ENCODE results near the gene ARHGAP9. TPM values are rescaled to one million over a fixed set of nuclear protein-coding genes. Genes with fewer than 3 reads are reported as not detected.

Gene ARHGAP9
- total and polyA plus RNA-seq, 2 of the 8 experiments (the other 6 are each of a cell fraction or from before 2014, with no cell fraction given) = 3.2 to 6.0 TPM

GRCh38 chr12:57528176-57528575 is 48.5 kb upstream of the ARHGAP9 start:
- Histone ChIP-seq H2BK12ac (ENCODE audit: low read depth, low read length) (no peak overlapping the region), H4K5ac (ENCODE audit: insufficient read length, low read depth, low read length) (no peak overlapping the region), H3K18ac (ENCODE audit: extremely low read depth, low read length) (no peak overlapping the region), H2BK20ac (ENCODE audit: low read length) (no peak overlapping the region), H2AFZ (ENCODE audit: low read length) (no peak overlapping the region), H3K23me2 (ENCODE audit: low read depth, low read length) (peaks cover 3% of the 10 kb centered on the region; the same call in 1 of the 2 replicates), H3K4me3 (ENCODE audit: extremely low read depth in 1 of 4, insufficient read depth in 2 of 4, low read depth in 3 of 4, low read length in 4 of 4) (no peak overlapping the region), H3K4me2 (ENCODE audit: insufficient read depth in 1 of 2, low read depth in 2 of 2, low read length in 2 of 2) (no peak overlapping the region), H2AK5ac (ENCODE audit: low read depth, low read length) (no peak overlapping the region), H4K91ac (replicated peaks; ENCODE audit: insufficient read length, low read length) (no peak overlapping the region), H2BK120ac (replicated peaks; ENCODE audit: low read depth, low read length) (no peak overlapping the region), H3K4me1 (replicated peaks in 1 of 4; ENCODE audit: control insufficient read depth in 3 of 4, insufficient read depth in 4 of 4, low read length in 3 of 4) (peaks cover 0 to 9% (median 4%) of the 10 kb centered on the region in 4 experiments; a peak in 3 of 7 replicates), H3K9me3 (ENCODE audit: insufficient read depth in 2 of 2, low read depth in 1 of 2, low read length in 1 of 2) (no peaks in the 10 kb centered on the region), H3K14ac (ENCODE audit: insufficient read length) (no peak overlapping the region), H3K79me2 (ENCODE audit: control insufficient read depth in 1 of 2, insufficient read depth in 2 of 2, low read length in 2 of 2) (peaks cover 0 to 9% of the 10 kb centered on the region in 2 experiments; a peak in 1 of 4 replicates), H3K27ac (ENCODE audit: low read depth, low read length) (no peak overlapping the region), H3K36me3 (ENCODE audit: control insufficient read depth in 2 of 4, insufficient read depth in 4 of 4, low read length in 3 of 4) (peaks cover 11 to 68% (median 34%) of the 10 kb centered on the region in 4 experiments; a peak in 7 of 8 replicates), H2BK15ac (ENCODE audit: low read length) (no peak overlapping the region), H3K9ac (replicated peaks in 1 of 4; ENCODE audit: extremely low read depth in 1 of 4, low read depth in 3 of 4, low read length in 3 of 4) (no peak overlapping the region), H4K20me1 (replicated peaks in 1 of 2; ENCODE audit: control insufficient read depth in 1 of 2, insufficient read depth in 2 of 2, low read length in 2 of 2) (peaks cover 3 to 13% of the 10 kb centered on the region in 2 experiments), H3K23ac (ENCODE audit: insufficient read length) (no peak overlapping the region), H3K56ac (replicated peaks; ENCODE audit: insufficient read length, low read depth, low read length) (no peak overlapping the region), H3K79me1 (ENCODE audit: low read depth, low read length) (no peaks in the 10 kb centered on the region; the same call in 1 of the 2 replicates), H2BK5ac (ENCODE audit: low read depth, low read length) (no peak overlapping the region), H3K4ac (replicated peaks; ENCODE audit: insufficient read length, low read depth, low read length) (no peak overlapping the region), H4K8ac (ENCODE audit: extremely low read depth, insufficient read depth, low read length) (no peak overlapping the region), H3K27me3 (replicated peaks in 1 of 4; ENCODE audit: control insufficient read depth in 3 of 4, extremely low read depth in 1 of 4, insufficient read depth in 3 of 4, low read length in 3 of 4) (peaks cover 0 to 1% (median 0%) of the 10 kb centered on the region in 4 experiments; a peak in 1 of 7 replicates)
- POLR2A ChIA-PET (ENCODE audit: partially characterized antibody) = interaction anchor here (1.2 to 8.9 kb wide), 6 partner anchors 10 to 37 kb away, joined by 3 to 65 read pairs (median 30); partner anchors contain the start of genes DCTN2 and DDIT3
- WGBS, 2 experiments (ENCODE audit: extremely low coverage in 1 of 2, insufficient coverage in 1 of 2, insufficient read length in 1 of 2, insufficient replicate concordance in 2 of 2, low coverage in 1 of 2, low lambda C conversion rate in 2 of 2, missing lambda C conversion rate in 1 of 2) = 93% methylated on average over 2 of the region's 12 CpGs; no CpG with 5 or more reads in 1 of the 2 experiments
- CTCF ChIA-PET (ENCODE audit: partially characterized antibody) = interaction anchor here (1.3 to 2.4 kb wide), 2 partner anchors 13 to 55 kb away, joined by 4 to 5 read pairs; no protein-coding TSS in a partner anchor
- FAIRE-seq (no peak), DNase-seq (ENCODE audit: low read depth in 1 of 2, low spot score in 2 of 2) (no peak)
- TF ChIP-seq ASH2L (IDR thresholded peaks at IDR 0.05; ENCODE audit: low read length) = no peak
- no peak for TF ChIP-seq SRF (IDR thresholded peaks at IDR 0.05; ENCODE audit: low read depth, low read length)
- TF ChIP-seq ZNF274 (IDR thresholded peaks at IDR 0.05; ENCODE audit: borderline replicate concordance, extremely low read depth, low read length) = no peak
- TF ChIP-seq POU5F1 (IDR thresholded peaks at IDR 0.05; ENCODE audit: low read depth, low read length) = no peak
- TF ChIP-seq TEAD4 (IDR thresholded peaks at IDR 0.05; ENCODE audit: low read depth, low read length) = no peak
- TF ChIP-seq CBX8 (IDR thresholded peaks at IDR 0.05; ENCODE audit: borderline replicate concordance, low read depth, low read length) = no peak
- no peak for TF ChIP-seq ATF2 (IDR thresholded peaks at IDR 0.05; ENCODE audit: low read length)
- no peak for TF ChIP-seq CHD2 (IDR thresholded peaks at IDR 0.05; ENCODE audit: low read length)
- no peak for TF ChIP-seq HDAC6 (IDR thresholded peaks at IDR 0.05; ENCODE audit: low read depth, low read length)
- no peak for TF ChIP-seq TAF1 (IDR thresholded peaks at IDR 0.05; ENCODE audit: low read depth, low read length)
- TF ChIP-seq, protein P1, sequence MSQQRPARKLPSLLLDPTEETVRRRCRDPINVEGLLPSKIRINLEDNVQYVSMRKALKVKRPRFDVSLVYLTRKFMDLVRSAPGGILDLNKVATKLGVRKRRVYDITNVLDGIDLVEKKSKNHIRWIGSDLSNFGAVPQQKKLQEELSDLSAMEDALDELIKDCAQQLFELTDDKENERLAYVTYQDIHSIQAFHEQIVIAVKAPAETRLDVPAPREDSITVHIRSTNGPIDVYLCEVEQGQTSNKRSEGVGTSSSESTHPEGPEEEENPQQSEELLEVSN (IDR thresholded peaks at IDR 0.05) = no peak

Measured in H1 (cell line).